GM18526 (cell line): ENCODE data around the gene DBNDD2.

Source experiments
- POLR2A ChIP-seq: IDR thresholded peaks from 3 replicates; pipeline ENCODE4 v1.6.1; 2011; ENCODE audit not compliant: insufficient read length; ENCODE audit errors: extremely low read depth

Gene DBNDD2, protein sequence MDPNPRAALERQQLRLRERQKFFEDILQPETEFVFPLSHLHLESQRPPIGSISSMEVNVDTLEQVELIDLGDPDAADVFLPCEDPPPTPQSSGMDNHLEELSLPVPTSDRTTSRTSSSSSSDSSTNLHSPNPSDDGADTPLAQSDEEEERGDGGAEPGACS

DNA sequence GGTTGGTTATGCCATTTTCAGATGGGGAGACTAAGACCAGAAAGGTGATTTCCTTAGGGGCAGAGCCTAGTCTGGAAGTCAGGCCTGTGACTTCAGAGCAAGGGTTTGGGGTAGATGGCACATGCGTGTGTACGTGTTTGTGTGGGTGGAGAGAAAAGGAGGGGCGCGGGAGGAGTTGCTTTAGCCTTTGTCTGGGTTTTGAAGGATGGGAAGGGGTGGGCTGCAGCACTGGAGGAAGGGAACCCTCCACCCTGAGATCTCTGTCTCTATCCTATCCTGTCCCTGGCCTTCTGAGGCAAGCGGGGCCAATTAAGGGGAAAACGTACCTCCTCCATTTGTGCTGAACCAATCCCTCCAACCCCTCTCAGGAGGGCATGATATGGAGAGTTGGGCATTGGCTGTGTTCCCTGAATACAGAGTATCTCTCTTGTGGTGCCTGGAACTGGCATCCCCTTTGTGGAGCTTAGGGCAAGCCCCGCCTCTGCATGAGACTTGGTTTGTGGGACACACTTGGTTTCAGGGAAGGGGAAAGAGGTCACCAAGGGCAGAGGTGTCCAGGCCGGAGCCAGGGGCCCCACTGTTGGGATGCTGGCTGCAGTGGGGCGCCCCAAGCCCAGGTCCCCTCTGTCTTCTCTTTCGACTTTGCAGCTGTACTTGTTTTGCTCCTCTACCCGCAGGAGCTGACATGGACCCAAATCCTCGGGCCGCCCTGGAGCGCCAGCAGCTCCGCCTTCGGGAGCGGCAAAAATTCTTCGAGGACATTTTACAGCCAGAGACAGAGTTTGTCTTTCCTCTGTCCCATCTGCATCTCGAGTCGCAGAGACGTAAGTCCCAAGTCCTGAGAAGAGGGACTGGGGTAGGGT is at the start of gene DBNDD2:
Gene DBNDD2 (plus strand): TSS at position 507 of the 863 bp plus-strand sequence. CDS start 179 bp downstream, at position 686.
- TF ChIP-seq POLR2A, result no peak

GRCh38 chr20:45359069-45359405 is 49.1 kb upstream of the DBNDD2 start:
- no peak for TF ChIP-seq POLR2A

GRCh38 chr20:45359406-45360148 is 48.5 kb upstream of the DBNDD2 start:
- TF ChIP-seq POLR2A, result no peak

- no peak for TF ChIP-seq POLR2A
Measured at GRCh38 chr20:45361793-45362192, 46.3 kb upstream of the DBNDD2 start.

- TF ChIP-seq POLR2A, result peak; percentile 89
Measured at GRCh38 chr20:45362804-45363610, 45.1 kb upstream of the DBNDD2 start, which contains the start of gene SYS1. Gene SYS1 (plus strand): TSS chr20:45363156. CDS start chr20:45363532, 376 bp downstream.

DNA sequence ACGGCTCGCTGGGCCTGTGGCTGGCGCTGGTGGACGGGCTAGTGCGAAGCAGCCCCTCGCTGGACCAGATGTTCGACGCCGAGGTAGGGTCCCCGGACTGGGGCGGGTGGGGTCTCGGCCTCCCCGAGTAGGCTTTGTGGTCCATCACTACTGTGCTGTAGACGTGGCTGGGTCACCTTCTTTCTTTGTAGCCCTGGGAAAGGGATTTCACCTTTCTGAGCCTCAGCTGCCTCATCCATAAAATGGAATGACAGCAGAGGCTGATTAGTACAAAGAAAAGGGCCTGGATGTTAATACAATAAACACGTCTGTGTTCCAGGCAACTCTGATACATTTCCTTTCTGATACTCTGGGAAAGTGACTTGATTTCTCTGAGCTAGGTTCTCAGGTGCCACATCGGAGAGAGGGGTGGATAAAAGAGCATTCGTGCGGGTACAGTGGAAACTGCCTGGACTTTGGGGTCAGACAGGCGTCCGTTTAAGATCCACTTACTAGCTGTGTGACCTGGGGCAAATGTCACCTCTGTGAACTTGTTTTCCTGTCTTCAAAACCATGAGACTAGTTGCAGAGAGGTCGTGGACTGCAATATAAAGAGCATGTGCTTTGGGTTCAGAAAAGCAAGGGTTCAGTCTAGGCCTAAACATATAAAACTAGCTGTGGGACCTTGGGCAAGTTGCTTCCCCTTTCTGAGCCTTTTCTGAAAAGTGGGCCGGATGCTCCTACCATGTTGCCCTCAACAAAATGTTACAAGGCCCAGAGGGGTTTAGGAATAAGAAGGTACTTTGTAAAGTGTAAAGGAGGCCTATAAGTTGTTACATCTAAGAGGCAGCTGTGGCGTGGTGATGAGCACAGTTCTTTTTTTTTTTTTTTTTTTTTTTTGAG is 44.2 kb upstream of the DBNDD2 start:
- TF ChIP-seq POLR2A, result no peak

DNA sequence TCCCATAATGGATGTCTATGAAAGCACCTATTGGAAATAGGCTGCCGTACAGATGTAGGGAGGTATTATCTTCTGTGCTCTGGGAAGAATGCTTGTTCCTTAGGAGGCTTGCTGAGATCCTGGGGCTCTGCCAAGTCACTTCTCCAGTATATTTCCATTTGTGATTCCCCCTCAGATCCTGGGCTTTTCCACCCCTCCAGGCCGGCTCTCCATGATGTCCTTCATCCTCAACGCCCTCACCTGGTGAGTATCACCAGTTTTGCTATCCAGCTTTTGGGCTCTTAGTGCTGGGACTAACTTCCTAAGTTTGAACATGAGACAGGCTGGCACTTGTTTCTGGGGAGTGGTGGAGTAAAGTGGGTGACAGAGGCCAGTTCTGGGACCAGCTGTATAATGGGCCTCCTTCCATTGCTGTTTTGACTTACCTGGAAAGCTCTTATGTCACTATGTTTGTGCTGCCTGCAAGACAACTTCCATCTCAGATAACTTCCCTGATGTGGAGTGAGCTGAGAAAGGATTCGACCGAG is 42.6 kb upstream of the DBNDD2 start:
- no peak for TF ChIP-seq POLR2A

DNA sequence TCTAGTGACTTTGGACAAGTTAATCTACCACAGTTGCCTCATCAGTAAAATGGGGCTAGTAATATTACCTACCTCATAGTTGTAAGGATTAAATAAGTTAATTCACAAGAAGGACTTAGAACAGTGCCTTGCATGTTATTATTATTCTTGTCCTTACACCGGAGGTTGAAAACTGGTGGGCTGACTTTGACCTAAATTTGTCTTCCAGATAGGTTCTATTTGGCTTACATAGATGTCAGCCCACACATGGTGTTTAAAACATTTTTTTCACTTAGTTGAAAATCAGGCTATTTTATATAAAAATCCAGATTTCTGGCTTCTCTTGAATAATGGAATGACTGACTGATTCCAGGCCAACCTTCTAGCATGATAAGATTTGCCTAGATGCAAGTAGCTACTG is 41.9 kb upstream of the DBNDD2 start:
- TF ChIP-seq POLR2A, result no peak

GRCh38 chr20:45366631-45367030 is 41.5 kb upstream of the DBNDD2 start:
- no peak for TF ChIP-seq POLR2A

GRCh38 chr20:45367126-45367525 is 41.0 kb upstream of the DBNDD2 start:
- no peak for TF ChIP-seq POLR2A

GRCh38 chr20:45368221-45368980 is 39.7 kb upstream of the DBNDD2 start:
- no peak for TF ChIP-seq POLR2A

- no peak for TF ChIP-seq POLR2A
Measured at GRCh38 chr20:45370571-45371160, 37.4 kb upstream of the DBNDD2 start.

- no peak for TF ChIP-seq POLR2A
Measured at GRCh38 chr20:45372241-45372640, 35.8 kb upstream of the DBNDD2 start.
